Erythroblast (primary cell): Measurements from ENCODE around the gene PRKG1.

Experiments
- GATA1 ChIP-seq: IDR thresholded peaks from 2 replicates; pipeline ENCODE4 v1.6.1; 2011; ENCODE audit warnings: low read depth, mild to moderate bottlenecking, control low read depth, low read length, moderate library complexity
- POLR2A ChIP-seq: IDR thresholded peaks from 2 replicates; pipeline ENCODE4 v1.6.1; 2011; ENCODE audit warnings: mild to moderate bottlenecking, low read length

- TF ChIP-seq POLR2A: no peak
- TF ChIP-seq GATA1: no peak
Measured at GRCh38 chr10:52059089-52059488, 984.8 kb downstream of the PRKG1 start.
